SK-N-MC (cell line): ENCODE data around the gene ERP27.

Source experiments
- EZH2 ChIP-seq: fragments of 200-600 bp; sonication (generic); IDR thresholded peaks from one replicate; pipeline ENCODE4 v1.6.1; 2017; ENCODE audit warnings: antibody characterized with exemption
- FOXP2 ChIP-seq: optimal IDR thresholded peaks from 2 replicates; pipeline ENCODE3; 2011; ENCODE audit warnings: mild to moderate bottlenecking, moderate library complexity; ENCODE audit not compliant: insufficient read depth; ENCODE audit errors: extremely low read length, control extremely low read depth
- POLR2AphosphoS5 ChIP-seq: IDR thresholded peaks from 2 replicates; pipeline ENCODE4 v1.6.1; 2012; ENCODE audit warnings: mild to moderate bottlenecking, low read depth, low read length, borderline replicate concordance

GRCh38 chr12:14924541-14924940 is 13.8 kb downstream of the ERP27 start:
- TF ChIP-seq POLR2AphosphoS5: no peak
- no peak for TF ChIP-seq EZH2
- no peak for TF ChIP-seq FOXP2
